GM19239 (cell line): ENCODE measurements around the gene CD4.

Experiments
- DNase-seq: peaks from one replicate; pipeline ENCODE4 v3.0.0; 2011; ENCODE audit warnings: low spot score; ENCODE audit not compliant: insufficient read length
- FAIRE-seq: peaks from 2 replicates; lab custom pipeline; 2011; peaks lifted over from hg19 to GRCh38; lab: Jason Lieb, UNC

CD4 gene

GRCh38 chr12:6839482-6840201 lies 50.3 kb downstream of the CD4 start:
- FAIRE-seq (peak; percentile 97), DNase-seq (peak; percentile 80)

GRCh38 chr12:6840330-6840729 lies 51.0 kb downstream of the CD4 start:
- DNase-seq (no peak), FAIRE-seq (no peak)

DNA sequence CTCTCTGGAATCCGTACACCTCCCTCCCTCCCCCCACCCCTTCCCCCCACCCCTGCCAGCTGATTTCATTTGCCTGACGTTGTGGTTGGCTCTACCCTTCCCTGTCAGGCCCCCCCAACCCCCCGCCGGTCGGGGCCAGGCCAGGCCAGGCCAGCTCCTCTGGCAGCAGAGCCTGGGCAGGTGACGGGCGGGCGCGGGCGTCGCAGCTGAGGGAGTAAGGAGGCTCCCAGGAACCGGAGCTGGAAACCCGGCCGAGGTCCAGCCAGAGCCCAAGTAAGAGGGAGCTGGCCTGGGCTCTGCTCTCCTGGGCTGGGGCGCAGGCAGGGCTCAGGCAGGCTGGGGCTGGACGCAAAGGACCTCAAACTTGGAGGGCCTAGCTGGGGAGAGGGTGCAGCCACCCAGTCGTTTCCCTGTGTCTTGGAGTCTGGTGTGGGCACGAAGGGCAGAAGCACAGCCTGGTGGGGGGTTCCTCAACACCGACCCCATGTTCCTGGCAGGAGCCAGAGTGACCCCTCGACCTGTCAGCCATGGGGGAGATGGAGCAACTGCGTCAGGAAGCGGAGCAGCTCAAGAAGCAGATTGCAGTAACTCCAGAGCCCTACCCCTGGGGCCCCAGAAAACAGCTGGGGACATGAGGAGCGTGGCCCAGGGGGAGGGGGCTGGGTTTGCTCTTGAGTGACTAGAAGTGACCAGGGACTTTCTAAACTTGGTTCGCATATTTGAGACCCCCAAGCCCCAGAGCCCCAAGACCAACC lies 51.6 kb downstream of the CD4 start, which contains the start of gene GNB3:
Gene GNB3 (plus strand): TSS at position 165 of the 755 bp plus-strand sequence. CDS start 363 bp downstream, at position 528.
- FAIRE-seq = no peak

GRCh38 chr12:6842075-6842474 lies 52.7 kb downstream of the CD4 start:
- FAIRE-seq (no peak), DNase-seq (no peak)

More for the DNA sequence above, 51.6 kb downstream of the CD4 start, which contains the start of gene GNB3:
- no peak for DNase-seq

DNA sequence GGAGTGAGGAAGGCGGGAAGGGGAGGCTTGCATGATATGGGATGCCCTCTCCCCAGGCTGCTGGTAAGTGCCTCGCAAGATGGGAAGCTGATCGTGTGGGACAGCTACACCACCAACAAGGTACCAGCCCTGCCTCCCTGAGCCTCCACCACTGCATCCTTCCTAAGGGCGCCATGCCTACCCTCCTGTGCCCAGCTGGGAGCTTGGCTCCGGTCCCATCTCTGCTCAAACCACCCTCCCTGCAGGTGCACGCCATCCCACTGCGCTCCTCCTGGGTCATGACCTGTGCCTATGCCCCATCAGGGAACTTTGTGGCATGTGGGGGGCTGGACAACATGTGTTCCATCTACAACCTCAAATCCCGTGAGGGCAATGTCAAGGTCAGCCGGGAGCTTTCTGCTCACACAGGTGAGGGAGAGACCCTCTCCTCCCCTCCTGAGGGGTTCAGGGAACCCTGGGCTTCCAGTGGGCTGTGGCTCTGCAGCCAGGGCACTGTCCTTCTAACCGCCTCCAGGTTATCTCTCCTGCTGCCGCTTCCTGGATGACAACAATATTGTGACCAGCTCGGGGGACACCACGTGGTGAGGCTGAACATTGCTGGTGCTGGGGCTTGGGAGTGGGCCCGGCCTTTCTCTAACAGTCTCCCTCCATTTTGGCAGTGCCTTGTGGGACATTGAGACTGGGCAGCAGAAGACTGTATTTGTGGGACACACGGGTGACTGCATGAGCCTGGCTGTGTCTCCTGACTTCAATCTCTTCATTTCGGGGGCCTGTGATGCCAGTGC lies 54.0 kb downstream of the CD4 start:
- FAIRE-seq (no peak), DNase-seq (no peak)

GRCh38 chr12:6845395-6845794 lies 56.1 kb downstream of the CD4 start:
- DNase-seq (no peak), FAIRE-seq (no peak)

GRCh38 chr12:6846316-6846869 lies 57.1 kb downstream of the CD4 start:
- no peak for FAIRE-seq
- no peak for DNase-seq

DNA sequence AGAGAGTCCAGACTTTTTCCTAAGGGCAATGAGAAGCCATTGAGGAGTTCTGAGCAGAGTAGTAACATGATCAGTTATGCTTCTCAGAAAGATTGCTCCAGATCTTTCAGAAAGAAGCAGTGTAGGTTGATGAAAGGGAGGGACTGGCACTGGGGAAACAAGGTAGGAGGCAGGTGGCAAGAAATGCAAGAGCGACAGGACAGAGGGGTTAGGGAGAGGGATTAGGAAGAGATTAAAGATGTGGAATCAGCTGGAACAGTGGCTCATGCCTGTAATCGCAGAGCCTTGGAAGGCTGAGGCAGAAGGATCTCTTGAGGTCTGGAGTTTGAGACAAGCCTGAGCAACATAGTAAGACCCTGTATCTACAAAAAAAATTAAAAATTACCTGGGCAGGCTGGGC lies 58.3 kb downstream of the CD4 start:
- DNase-seq (no peak), FAIRE-seq (no peak)

GRCh38 chr12:6849427-6849826 lies 60.1 kb downstream of the CD4 start:
- peak; percentile 49 for FAIRE-seq
- DNase-seq = no peak

DNA sequence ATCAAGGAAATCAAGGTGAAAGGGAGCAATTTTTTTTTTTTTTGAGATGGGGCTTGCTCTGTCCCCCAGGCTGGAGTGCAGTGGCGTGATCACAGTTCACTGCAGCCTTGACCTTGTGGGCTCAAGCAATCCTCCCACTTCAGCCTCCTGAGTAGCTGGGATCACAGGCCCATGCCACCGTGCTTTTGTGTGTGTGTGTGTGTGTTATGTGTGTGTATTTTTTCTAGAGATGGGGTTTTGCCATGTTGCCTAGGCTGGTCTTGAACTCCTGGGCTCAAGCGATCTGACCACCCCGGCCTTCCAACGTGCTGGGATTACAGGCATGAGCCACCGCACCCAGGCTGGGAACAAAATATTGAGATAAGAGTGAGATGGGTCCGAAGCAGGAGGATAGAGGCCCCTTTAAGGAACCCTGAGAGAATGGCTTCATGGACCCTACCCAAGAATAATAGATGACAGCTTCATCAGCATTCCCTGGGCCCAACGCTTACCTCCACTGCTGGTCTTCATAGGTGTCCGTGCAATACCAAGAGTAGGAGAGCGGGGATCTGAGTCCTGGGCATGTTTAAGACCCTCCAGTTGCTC lies 60.7 kb downstream of the CD4 start:
- no peak for DNase-seq
- FAIRE-seq = no peak

- FAIRE-seq = no peak
- DNase-seq = no peak
These were observed 61.4 kb downstream of the CD4 start for GRCh38 chr12:6850796-6851152.

DNA sequence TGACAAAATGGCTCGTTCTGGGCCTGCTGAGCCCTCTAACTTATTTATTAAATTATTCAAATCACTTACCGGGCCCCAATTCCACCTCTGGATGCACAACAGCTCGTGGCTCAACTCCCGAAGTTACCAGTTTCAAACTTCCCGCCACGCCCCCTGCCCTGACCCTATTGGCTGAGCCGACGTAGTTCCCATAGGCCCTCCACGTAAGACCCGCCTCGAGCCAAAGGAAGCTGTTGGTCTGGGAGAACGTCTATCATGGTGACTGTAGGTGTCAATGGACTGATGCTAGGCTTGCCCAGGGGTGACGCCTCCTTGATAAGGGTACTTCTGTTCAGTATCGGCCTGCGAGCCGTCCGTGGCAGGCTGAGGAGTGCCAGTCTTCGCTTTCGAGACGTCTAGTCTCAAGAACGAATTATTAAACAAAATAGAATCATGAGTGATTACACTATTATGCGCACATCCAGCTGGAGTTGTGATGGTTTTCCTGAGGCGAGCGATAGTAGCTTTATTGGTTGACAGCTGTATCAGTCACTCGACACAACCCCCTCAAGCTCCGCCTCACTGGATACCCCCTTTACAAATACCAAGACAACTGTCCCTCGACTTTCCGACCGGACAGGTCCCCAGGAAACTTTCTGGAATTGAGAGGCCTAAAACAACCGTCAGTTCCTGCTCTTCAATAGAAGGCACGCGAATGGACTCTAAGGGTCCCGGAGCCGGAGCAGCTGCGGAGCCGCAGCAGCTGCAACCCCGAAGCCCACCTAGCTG lies 62.0 kb downstream of the CD4 start, which contains the start of gene CDCA3:
Gene CDCA3 (minus strand): TSS at position 134 of the 768 bp plus-strand sequence. CDS start 334 bp downstream, outside the sequence.
- DNase-seq (peak; percentile 99), FAIRE-seq (no peak)

DNA sequence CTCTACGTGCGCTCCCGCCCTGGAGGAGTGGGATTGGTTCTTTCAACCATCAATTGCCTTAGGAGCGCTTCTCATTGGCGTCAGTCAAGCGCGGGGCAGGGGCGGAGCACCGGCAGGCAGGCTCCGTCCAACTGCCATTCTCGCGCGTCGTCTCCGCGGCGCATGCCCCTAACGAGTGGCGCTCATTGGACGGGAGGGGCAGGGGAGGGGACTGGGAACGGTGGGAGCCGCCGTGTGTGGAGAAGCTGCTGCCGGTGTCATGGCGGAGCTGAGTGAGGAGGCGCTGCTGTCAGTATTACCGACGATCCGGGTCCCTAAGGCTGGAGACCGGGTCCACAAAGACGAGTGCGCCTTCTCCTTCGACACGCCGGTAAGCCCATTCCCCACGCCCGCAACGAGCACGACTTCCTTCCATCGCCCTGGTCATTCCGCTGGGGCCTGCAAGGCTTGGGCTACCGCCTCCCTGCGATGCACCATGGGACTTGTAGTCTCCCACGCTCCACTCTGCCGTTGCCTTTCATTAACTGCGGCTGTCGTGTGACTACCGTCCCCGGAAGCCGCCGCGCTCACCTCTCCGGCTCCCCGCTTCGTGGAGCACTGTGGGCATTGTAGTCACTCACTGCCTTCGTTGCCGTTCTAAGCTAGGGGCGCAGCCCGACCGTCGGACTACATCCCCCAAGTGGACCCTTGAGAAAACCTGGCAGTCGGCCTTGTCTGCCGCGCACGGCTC lies 62.8 kb downstream of the CD4 start, which contains the start of gene USP5:
Gene USP5 (plus strand): TSS at position 230 of the 730 bp plus-strand sequence. CDS start 30 bp downstream, at position 260.
- FAIRE-seq = peak; percentile 98
- DNase-seq = peak; percentile 87

DNA sequence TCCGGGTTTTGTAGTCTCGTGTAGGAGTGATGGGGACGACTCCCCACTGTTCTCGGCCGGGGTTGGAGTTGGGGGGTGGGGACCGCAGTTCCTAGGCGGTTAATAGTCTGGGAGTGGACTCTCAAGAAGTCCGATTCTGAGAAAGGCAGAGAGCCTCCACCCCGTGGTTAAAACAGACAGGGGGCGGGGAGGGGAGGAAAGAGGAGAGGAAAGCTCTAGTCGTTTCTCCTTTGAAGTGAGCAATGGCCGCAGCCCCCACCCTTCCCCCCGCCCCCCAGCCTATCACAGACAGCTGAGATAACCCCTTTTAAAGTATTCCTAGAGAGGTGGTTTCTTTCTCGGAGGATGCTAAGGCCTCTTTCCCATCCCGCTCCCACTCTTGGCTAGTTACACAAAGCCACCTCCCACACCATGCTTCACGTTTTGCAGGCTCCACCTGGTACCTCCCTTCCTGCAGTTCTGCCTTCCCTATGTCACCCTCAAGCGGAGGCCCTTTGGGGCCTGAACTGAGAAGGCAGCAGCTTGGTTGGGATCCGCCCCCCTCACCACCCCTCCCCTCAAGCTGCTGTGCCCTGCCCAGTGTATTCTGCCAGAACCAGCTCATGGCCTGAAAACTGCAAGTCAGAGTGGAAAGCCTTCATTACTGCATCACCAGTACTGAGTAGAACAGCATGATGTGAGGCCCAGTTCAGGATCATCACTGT lies 63.5 kb downstream of the CD4 start:
- peak; percentile 73 for FAIRE-seq
- no peak for DNase-seq

- FAIRE-seq = no peak
These were observed 64.3 kb downstream of the CD4 start for GRCh38 chr12:6853626-6854025.

GRCh38 chr12:6854036-6854435 lies 64.7 kb downstream of the CD4 start:
- DNase-seq = no peak
- no peak for FAIRE-seq

More at GRCh38 chr12:6853626-6854025, 64.3 kb downstream of the CD4 start:
- DNase-seq = no peak

GRCh38 chr12:6855322-6855721 lies 66.0 kb downstream of the CD4 start:
- no peak for DNase-seq
- no peak for FAIRE-seq

GRCh38 chr12:6858799-6859198 lies 69.5 kb downstream of the CD4 start:
- FAIRE-seq (no peak), DNase-seq (no peak)
